Measurements from ENCODE around the gene PITPNC1. TPM values are rescaled to one million over a fixed set of nuclear protein-coding genes. Genes with fewer than 3 reads are reported as not detected.
A peak's percentile ranks its signal among the peaks of the same experiment; 100 is the strongest.
"Not testable (repeated sequence)": the region's sequence is repeated elsewhere in the genome, so short reads cannot be mapped to it uniquely, and the experiment has no call there.

Gene PITPNC1
- total RNA-seq, 1 experiment from 2014 or later, result 22.3 TPM

GRCh38 chr17:67388536-67388935, 11.5 kb downstream of the PITPNC1 start:
- in situ Hi-C loops (cut with HindIII; ENCODE audit: low pct_unique_long_range_greater_than_20kb, low sequenced_read_pairs); DNase-seq (ENCODE audit: low read depth, low spot score): not testable (repeated sequence)

- in situ Hi-C loops (cut with HindIII; ENCODE audit: low pct_unique_long_range_greater_than_20kb, low sequenced_read_pairs), result no loop called here
- DNase-seq (ENCODE audit: low read depth, low spot score), result no peak
These were observed 11.9 kb downstream of the PITPNC1 start for GRCh38 chr17:67388986-67389385.

- DNase-seq (ENCODE audit: low read depth, low spot score), result no peak
- in situ Hi-C loops (cut with HindIII; ENCODE audit: low pct_unique_long_range_greater_than_20kb, low sequenced_read_pairs), result no loop called here
These were observed 13.0 kb downstream of the PITPNC1 start for GRCh38 chr17:67390006-67390645.

GRCh38 chr17:67390646-67391361, 13.7 kb downstream of the PITPNC1 start:
- peak; percentile 94 for DNase-seq (ENCODE audit: low read depth, low spot score)
- in situ Hi-C loops (cut with HindIII; ENCODE audit: low pct_unique_long_range_greater_than_20kb, low sequenced_read_pairs), result no loop called here

GRCh38 chr17:67392111-67392510, 15.0 kb downstream of the PITPNC1 start:
- in situ Hi-C loops (cut with HindIII; ENCODE audit: low pct_unique_long_range_greater_than_20kb, low sequenced_read_pairs), result no loop called here
- no peak for DNase-seq (ENCODE audit: low read depth, low spot score)

- DNase-seq (ENCODE audit: low read depth, low spot score), result no peak
- in situ Hi-C loops (cut with HindIII; ENCODE audit: low pct_unique_long_range_greater_than_20kb, low sequenced_read_pairs), result no loop called here
These were observed 16.8 kb downstream of the PITPNC1 start for GRCh38 chr17:67393809-67394397.

- DNase-seq (ENCODE audit: low read depth, low spot score), result no peak
- in situ Hi-C loops (cut with HindIII; ENCODE audit: low pct_unique_long_range_greater_than_20kb, low sequenced_read_pairs), result no loop called here
These were observed 22.6 kb downstream of the PITPNC1 start for GRCh38 chr17:67399676-67400075.

GRCh38 chr17:67400193-67400592, 23.1 kb downstream of the PITPNC1 start:
- in situ Hi-C loops (cut with HindIII; ENCODE audit: low pct_unique_long_range_greater_than_20kb, low sequenced_read_pairs), result no loop called here
- DNase-seq (ENCODE audit: low read depth, low spot score), result no peak

- in situ Hi-C loops (cut with HindIII; ENCODE audit: low pct_unique_long_range_greater_than_20kb, low sequenced_read_pairs), result no loop called here
- DNase-seq (ENCODE audit: low read depth, low spot score), result no peak
These were observed 24.0 kb downstream of the PITPNC1 start for GRCh38 chr17:67401106-67401505.

GRCh38 chr17:67401598-67402504, 24.8 kb downstream of the PITPNC1 start:
- no peak for DNase-seq (ENCODE audit: low read depth, low spot score)

GRCh38 chr17:67403065-67403464, 26.0 kb downstream of the PITPNC1 start:
- in situ Hi-C loops (cut with HindIII; ENCODE audit: low pct_unique_long_range_greater_than_20kb, low sequenced_read_pairs), result no loop called here
- no peak for DNase-seq (ENCODE audit: low read depth, low spot score)

More at GRCh38 chr17:67401598-67402504, 24.8 kb downstream of the PITPNC1 start:
- in situ Hi-C loops (cut with HindIII; ENCODE audit: low pct_unique_long_range_greater_than_20kb, low sequenced_read_pairs), result no loop called here

GRCh38 chr17:67403483-67403882, 26.4 kb downstream of the PITPNC1 start:
- no peak for DNase-seq (ENCODE audit: low read depth, low spot score)
- in situ Hi-C loops (cut with HindIII; ENCODE audit: low pct_unique_long_range_greater_than_20kb, low sequenced_read_pairs), result no loop called here

GRCh38 chr17:67408455-67408830, 31.4 kb downstream of the PITPNC1 start:
- in situ Hi-C loops (cut with HindIII; ENCODE audit: low pct_unique_long_range_greater_than_20kb, low sequenced_read_pairs); DNase-seq (ENCODE audit: low read depth, low spot score): not testable (repeated sequence)

- no peak for DNase-seq (ENCODE audit: low read depth, low spot score)
- in situ Hi-C loops (cut with HindIII; ENCODE audit: low pct_unique_long_range_greater_than_20kb, low sequenced_read_pairs), result no loop called here
These were observed 34.3 kb downstream of the PITPNC1 start for GRCh38 chr17:67411397-67411796.

GRCh38 chr17:67412032-67412431, 35.0 kb downstream of the PITPNC1 start:
- DNase-seq (ENCODE audit: low read depth, low spot score), result no peak
- in situ Hi-C loops (cut with HindIII; ENCODE audit: low pct_unique_long_range_greater_than_20kb, low sequenced_read_pairs), result no loop called here

- in situ Hi-C loops (cut with HindIII; ENCODE audit: low pct_unique_long_range_greater_than_20kb, low sequenced_read_pairs), result no loop called here
- no peak for DNase-seq (ENCODE audit: low read depth, low spot score)
These were observed 35.9 kb downstream of the PITPNC1 start for GRCh38 chr17:67412941-67413340.

- in situ Hi-C loops (cut with HindIII; ENCODE audit: low pct_unique_long_range_greater_than_20kb, low sequenced_read_pairs), result no loop called here
- no peak for DNase-seq (ENCODE audit: low read depth, low spot score)
These were observed 36.3 kb downstream of the PITPNC1 start for GRCh38 chr17:67413388-67413787.

- DNase-seq (ENCODE audit: low read depth, low spot score), result no peak
- in situ Hi-C loops (cut with HindIII; ENCODE audit: low pct_unique_long_range_greater_than_20kb, low sequenced_read_pairs), result no loop called here
These were observed 37.0 kb downstream of the PITPNC1 start for GRCh38 chr17:67414130-67414529.
